HK-2 (cell line): ENCODE measurements around the gene TAF11L12.
"Not testable (repeated sequence)": the region's sequence is repeated elsewhere in the genome, so short reads cannot be mapped to it uniquely, and the experiment has no call there.

Experiments
- DNase-seq: peaks from one replicate; pipeline ENCODE4 v3.0.0-alpha.2; 2018; ENCODE audit not compliant: unreplicated experiment

The TAF11L12 gene

GRCh38 chr5:17610092-17610491 lies at the start of gene TAF11L12:
Gene TAF11L12, plus strand, starts transcription at chr5:17610392.
- not testable (repeated sequence) for DNase-seq

- not testable (repeated sequence) for DNase-seq
Observed at GRCh38 chr5:17585658-17586057, 24.5 kb upstream of the TAF11L12 start, which contains the start of gene TAF11L7. Gene TAF11L7, minus strand, starts transcription at chr5:17585758.

GRCh38 chr5:17590860-17591259 lies 19.3 kb upstream of the TAF11L12 start, which contains the start of gene TAF11L8:
Gene TAF11L8, minus strand, starts transcription at chr5:17590960.
- not testable (repeated sequence) for DNase-seq

GRCh38 chr5:17594255-17594654 lies 15.9 kb upstream of the TAF11L12 start, which contains the start of gene TAF11L9:
Gene TAF11L9, minus strand, starts transcription at chr5:17594394.
- DNase-seq = not testable (repeated sequence)

GRCh38 chr5:17597728-17598127 lies 12.5 kb upstream of the TAF11L12 start, which contains the start of gene TAF11L10:
Gene TAF11L10, minus strand, starts transcription at chr5:17597828.
- DNase-seq = not testable (repeated sequence)

- DNase-seq = not testable (repeated sequence)
Observed at GRCh38 chr5:17603880-17604279, 6.3 kb upstream of the TAF11L12 start, which contains the start of gene TAF11L11. Gene TAF11L11, plus strand, starts transcription at chr5:17604183.

GRCh38 chr5:17604951-17605350 lies 5.2 kb upstream of the TAF11L12 start:
- DNase-seq = no peak

GRCh38 chr5:17607461-17607860 lies 2.7 kb upstream of the TAF11L12 start:
- DNase-seq = not testable (repeated sequence)

GRCh38 chr5:17614872-17615605 lies 4.8 kb downstream of the TAF11L12 start:
- DNase-seq = no peak

- DNase-seq = no peak
Observed at GRCh38 chr5:17619354-17619753, 9.2 kb downstream of the TAF11L12 start.

- no peak for DNase-seq
Observed at GRCh38 chr5:17620627-17621026, 10.4 kb downstream of the TAF11L12 start.

- DNase-seq = no peak
Observed at GRCh38 chr5:17625686-17626085, 15.5 kb downstream of the TAF11L12 start.

- DNase-seq = not testable (repeated sequence)
Observed at GRCh38 chr5:17631788-17632187, 21.6 kb downstream of the TAF11L12 start, which contains the start of gene TAF11L13. Gene TAF11L13, plus strand, starts transcription at chr5:17632088.

- no peak for DNase-seq
Observed at GRCh38 chr5:17634160-17634559, 24.0 kb downstream of the TAF11L12 start, which contains the start of gene TAF11L14. Gene TAF11L14, plus strand, starts transcription at chr5:17634460.

GRCh38 chr5:17649232-17649631 lies 39.0 kb downstream of the TAF11L12 start:
- not testable (repeated sequence) for DNase-seq

- DNase-seq = not testable (repeated sequence)
Observed at GRCh38 chr5:17655201-17655759, 45.1 kb downstream of the TAF11L12 start.

GRCh38 chr5:17655921-17656320 lies 45.7 kb downstream of the TAF11L12 start:
- DNase-seq = no peak
